GM04503 (cell line): Measurements from ENCODE around the gene SLC51B.
A peak's percentile ranks its signal among the peaks of the same experiment; 100 is the strongest.
"Not testable (repeated sequence)": the region's sequence is repeated elsewhere in the genome, so short reads cannot be mapped to it uniquely, and the experiment has no call there.

ENCODE experiments used
- DNase-seq: peaks from one replicate; pipeline ENCODE4 v3.0.0-alpha.2; 2012; ENCODE audit warnings: low read depth

Gene SLC51B

DNA sequence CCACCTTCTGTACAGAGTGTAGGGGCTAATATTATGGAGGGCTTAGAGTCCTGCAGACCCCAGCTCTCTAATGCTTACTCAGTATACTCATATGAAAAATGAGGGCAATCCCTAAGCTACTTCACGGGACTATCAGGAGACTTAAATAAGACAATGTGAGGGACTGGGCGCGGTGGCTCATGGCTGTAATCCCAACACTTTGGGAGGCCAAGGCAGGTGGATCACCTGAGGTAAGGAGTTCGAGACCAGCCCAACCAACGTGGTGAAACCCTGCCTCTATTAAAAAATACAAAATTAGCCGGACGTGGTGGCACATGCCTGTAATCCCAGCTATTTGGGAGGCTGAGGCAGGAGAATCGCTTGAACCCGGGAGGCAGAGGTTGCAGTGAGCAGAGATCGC is 54.6 kb downstream of the SLC51B start:
- not testable (repeated sequence) for DNase-seq

DNA sequence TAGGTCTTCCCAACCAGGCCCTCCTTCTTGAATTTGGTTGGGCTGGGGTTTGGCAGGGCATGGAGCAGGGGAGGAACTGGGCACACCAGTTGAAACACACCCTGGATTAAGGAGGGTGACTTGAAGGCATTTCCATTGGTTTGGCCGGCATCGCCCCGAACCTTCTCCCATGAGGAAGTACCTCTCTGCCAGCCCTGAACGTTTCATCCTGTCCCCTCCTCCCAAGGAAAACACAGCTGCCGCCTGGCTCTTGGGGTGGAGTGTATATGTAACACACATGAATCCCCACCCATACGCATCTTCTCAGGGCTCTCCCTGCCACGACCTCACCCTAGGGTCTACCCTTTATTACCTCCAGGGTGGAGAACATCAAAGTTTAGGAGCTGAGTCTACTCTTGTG is 55.3 kb downstream of the SLC51B start:
- DNase-seq = no peak

DNA sequence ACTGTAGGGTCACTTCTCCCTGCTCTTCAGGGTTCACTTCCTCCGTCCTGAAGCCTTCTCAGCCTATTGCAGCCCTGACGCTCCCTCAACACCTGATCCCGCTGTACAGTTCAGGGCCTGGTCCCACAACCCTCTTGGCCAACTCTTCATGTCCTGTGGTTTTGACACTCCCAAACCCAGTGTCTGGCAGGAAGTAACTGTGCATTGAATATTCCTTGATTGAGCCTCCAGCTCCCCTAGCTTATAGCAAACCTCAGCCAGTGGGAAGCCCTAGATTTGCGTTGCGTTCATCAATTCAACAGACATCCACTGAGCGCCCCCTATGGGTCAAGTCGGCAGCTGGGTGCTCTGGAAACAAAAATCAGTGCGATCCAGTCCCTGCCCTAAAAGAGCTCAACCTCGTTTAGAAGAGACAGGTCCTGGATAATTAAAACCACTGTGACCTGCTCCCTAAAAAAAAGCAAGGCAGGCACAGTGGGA is 56.3 kb downstream of the SLC51B start:
- DNase-seq = peak; percentile 9

DNA sequence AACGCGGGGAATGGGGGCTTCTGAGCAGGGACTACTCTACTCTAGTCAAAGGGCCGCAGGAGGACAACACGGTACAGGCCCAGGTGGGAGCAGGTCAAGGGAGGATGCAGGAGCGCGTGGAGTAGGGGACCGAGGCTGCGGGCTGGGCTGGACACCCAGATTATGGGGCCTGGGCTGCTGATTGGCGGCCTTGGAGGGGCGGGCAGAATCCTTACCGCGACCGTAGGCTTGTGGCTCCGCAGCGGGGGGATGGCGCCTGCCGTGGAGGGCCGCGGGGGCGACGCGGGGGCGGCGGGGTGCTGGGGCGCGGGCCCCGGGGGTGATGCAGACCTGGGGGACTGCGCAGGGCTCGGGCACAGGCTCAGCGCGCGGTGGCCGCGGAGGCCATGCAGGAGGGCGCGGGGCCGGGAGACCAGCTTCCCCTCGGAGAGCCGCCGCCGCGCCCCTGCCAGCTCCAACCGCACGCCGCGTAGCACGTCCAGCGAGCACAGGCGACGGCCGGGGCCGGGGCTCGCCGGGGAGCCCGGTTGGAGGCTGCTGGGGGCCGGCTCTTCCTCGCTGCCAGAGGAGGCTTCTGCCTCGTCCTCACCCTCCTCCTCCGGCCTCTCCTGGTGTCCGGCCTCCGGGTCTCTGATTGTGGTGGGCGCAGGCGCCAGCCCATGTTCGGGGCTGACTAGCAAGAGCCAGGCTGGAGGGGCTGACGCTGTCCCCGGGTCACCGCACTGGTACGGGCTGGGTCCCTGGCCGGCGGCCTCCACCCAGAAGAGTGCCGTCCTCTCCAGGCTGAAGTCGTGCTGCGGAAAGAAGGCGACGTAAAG is 56.9 kb downstream of the SLC51B start:
- DNase-seq = no peak

DNA sequence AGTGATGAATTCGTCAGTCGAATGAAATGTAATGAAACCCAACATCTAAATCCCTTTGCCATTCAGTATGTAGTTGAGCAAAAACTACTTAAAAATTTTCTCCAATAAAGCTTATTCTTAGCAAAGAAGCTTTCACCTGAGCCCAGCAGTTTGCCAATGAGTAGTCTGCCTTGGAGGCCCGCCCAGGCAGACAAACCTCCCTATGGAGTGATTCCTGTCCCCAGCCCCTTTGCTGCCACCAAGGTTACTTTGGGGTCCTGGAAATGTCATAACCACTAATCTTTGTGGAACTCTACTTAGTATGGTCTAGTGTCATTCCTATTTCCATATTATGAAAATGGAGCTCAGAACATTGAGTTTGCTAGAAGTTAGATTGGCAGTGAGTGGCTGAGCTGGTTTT is 57.7 kb downstream of the SLC51B start:
- no peak for DNase-seq
